Testis (tissue), 3 donors: ENCODE data around the gene EXOC4. TPM values are rescaled to one million over a fixed set of nuclear protein-coding genes. Genes with fewer than 3 reads are reported as not detected.

ENCODE experiments used
- DNase-seq: peaks from one replicate; pipeline ENCODE4 v3.0.0-alpha.2; 2019
- H3K27ac ChIP-seq, 2 donors: fragments of 200-600 bp; sonication (generic); one replicate each; pipeline ENCODE4 v1.5.1; 2019
- H3K27me3 ChIP-seq: fragments of 200-600 bp; sonication (generic); one replicate; pipeline ENCODE4 v1.5.1; 2019
- H3K36me3 ChIP-seq: fragments of 200-600 bp; sonication (generic); one replicate; pipeline ENCODE4 v1.5.1; 2017; ENCODE audit warnings: low read depth; ENCODE audit errors: missing control alignments
- H3K4me1 ChIP-seq: fragments of 200-600 bp; sonication (generic); one replicate; pipeline ENCODE4 v1.5.1; 2019
- H3K4me3 ChIP-seq, 2 donors: fragments of 200-600 bp; sonication (generic); one replicate each; pipeline ENCODE4 v1.5.1; 2017 to 2019
- H3K9me3 ChIP-seq: fragments of 200-600 bp; sonication (generic); one replicate; pipeline ENCODE4 v1.5.1; 2017
- CTCF ChIP-seq, 3 experiments: fragments of 450-650 bp in 2 of 3; fragments of 200-600 bp in 1 of 3; sonication (generic) in 1 of 3; IDR thresholded peaks; one replicate each; pipeline ENCODE4 v1.5.1; 2016 to 2019; ENCODE audit warnings: antibody characterized with exemption in 3 of 3, mild to moderate bottlenecking in 2 of 3, moderate library complexity in 1 of 3
- POLR2A ChIP-seq: fragments of 450-650 bp; IDR thresholded peaks from one replicate; pipeline ENCODE4 v1.6.1; 2017; ENCODE audit warnings: antibody characterized with exemption, mild to moderate bottlenecking, moderate library complexity
- WGBS, 2 donors: methylation state at CpG; one replicate each; pipeline ENCODE4 v1.1.5; 2018; 5-methylcytosine and 5-hydroxymethylcytosine counted together
- intact Hi-C: fragments of 100-400 bp; cut with DNase I; formaldehyde crosslinking; loops from one replicate; pipeline ENCODE4 v1.15.1; 2023; ENCODE audit warnings: low total_unique reads
- polyA plus RNA-seq: library from polyadenylated mRNA; stranded (reverse); fragments of 350-450 nt; fragmentation: Illumina TruSeq; extraction: RNeasy Lipid Tissue Mini Kit (QIAGEN cat#74804); gene quantifications from one replicate; pipeline ENCODE4 v1.2.3, GENCODE V29; 2014; ENCODE audit warnings: low read depth, low replicate concordance; ENCODE audit not compliant: insufficient read depth
- total RNA-seq, 2 donors: library from RNA; depleted of rRNA; stranded (reverse); fragments of >200 nt; gene quantifications; one replicate each; pipeline ENCODE4 v1.2.3, GENCODE V29; 2016

EXOC4 gene
- total and polyA plus RNA-seq, 3 donors from 2014 or later = 47.4 to 169 (median 142) TPM

GRCh38 chr7:133801341-133801740 lies 548.5 kb downstream of the EXOC4 start:
- WGBS, 2 donors = 86 to 90% methylated on average over 6 of the region's 6 CpGs
- DNase-seq = no peak
- intact Hi-C loops = no loop called here
- Histone ChIP-seq H3K36me3 (no peaks in the 10 kb centered on the region), H3K27ac (no peak overlapping the region), H3K4me1 (no peaks in the 10 kb centered on the region), H3K4me3 (no peak overlapping the region), H3K9me3 (no peaks in the 10 kb centered on the region), H3K27me3 (no peaks in the 10 kb centered on the region)
- TF ChIP-seq CTCF (IDR thresholded peaks at IDR 0.05) (no peak), POLR2A (no peak)

- H3K4me3 ChIP-seq = no peak overlapping the region
- TF ChIP-seq POLR2A (no peak), CTCF (IDR thresholded peaks at IDR 0.05) (no peak)
- DNase-seq = no peak
- H3K4me1 ChIP-seq = no peaks in the 10 kb centered on the region
- H3K9me3 ChIP-seq = no peaks in the 10 kb centered on the region
- intact Hi-C loops = no loop called here
- H3K36me3 ChIP-seq = no peaks in the 10 kb centered on the region
- H3K27ac ChIP-seq = no peak overlapping the region
- WGBS, 2 donors = 86 to 90% methylated on average over 1 of the region's 1 CpG
- H3K27me3 ChIP-seq = no peaks in the 10 kb centered on the region
Observed at GRCh38 chr7:133804127-133804526, 551.2 kb downstream of the EXOC4 start.

GRCh38 chr7:133805426-133805825 lies 552.5 kb downstream of the EXOC4 start:
- Histone ChIP-seq H3K36me3 (no peaks in the 10 kb centered on the region), H3K27ac (no peak overlapping the region), H3K4me1 (no peaks in the 10 kb centered on the region), H3K27me3 (no peaks in the 10 kb centered on the region), H3K4me3 (no peak overlapping the region), H3K9me3 (no peaks in the 10 kb centered on the region)
- no peak for TF ChIP-seq CTCF (IDR thresholded peaks at IDR 0.05)
- no peak for TF ChIP-seq POLR2A
- intact Hi-C loops = no loop called here
- WGBS, 2 donors = 88 to 89% methylated on average over 2 of the region's 2 CpGs
- DNase-seq = no peak

- intact Hi-C loops = no loop called here
Observed at GRCh38 chr7:133807624-133808492, 555.0 kb downstream of the EXOC4 start.

More at GRCh38 chr7:133807624-133808492, 555.0 kb downstream of the EXOC4 start:
- no peak overlapping the region for H3K4me3 ChIP-seq
- H3K9me3 ChIP-seq = no peaks in the 10 kb centered on the region
- TF ChIP-seq CTCF (IDR thresholded peaks at IDR 0.05) (no peak), POLR2A (no peak)
- no peak for DNase-seq
- WGBS, 2 donors = 57 to 63% methylated on average over 7 of the region's 7 CpGs
- no peaks in the 10 kb centered on the region for H3K36me3 ChIP-seq
- H3K4me1 ChIP-seq = no peaks in the 10 kb centered on the region
- H3K27me3 ChIP-seq = no peaks in the 10 kb centered on the region
- no peak overlapping the region for H3K27ac ChIP-seq
